H9 (cell line): ENCODE measurements around the gene KSR1. TPM values are rescaled to one million over a fixed set of nuclear protein-coding genes. Genes with fewer than 3 reads are reported as not detected.

ENCODE experiments used
- DNase-seq: peaks from one replicate; pipeline ENCODE4 v3.0.0-alpha.2; 2017
- H2AFZ ChIP-seq: one replicate; pipeline ENCODE4 v1.6.1; 2013; ENCODE audit warnings: mild to moderate bottlenecking, low read length, control low read depth, moderate library complexity
- H2AK5ac ChIP-seq: 2 replicates; pipeline ENCODE4 v1.6.1; 2013; ENCODE audit warnings: low read length, control low read depth, mixed read lengths; ENCODE audit not compliant: insufficient read length
- H2BK120ac ChIP-seq: one replicate; pipeline ENCODE4 v1.6.1; 2013; ENCODE audit warnings: low read depth, mild to moderate bottlenecking, low read length, control low read depth, inconsistent platforms; ENCODE audit not compliant: poor library complexity, severe bottlenecking
- H2BK12ac ChIP-seq: 2 replicates; pipeline ENCODE4 v1.6.1; 2013; ENCODE audit warnings: low read length, control low read depth, mixed read lengths, low read depth; ENCODE audit not compliant: insufficient read length
- H2BK15ac ChIP-seq: 2 replicates; pipeline ENCODE4 v1.6.1; 2013; ENCODE audit warnings: low read depth, low read length, control low read depth
- H2BK20ac ChIP-seq: one replicate; pipeline ENCODE4 v1.6.1; 2013; ENCODE audit warnings: low read depth, mild to moderate bottlenecking, low read length, control low read depth, inconsistent platforms; ENCODE audit not compliant: poor library complexity, severe bottlenecking
- H2BK5ac ChIP-seq: 2 replicates; pipeline ENCODE4 v1.6.1; 2013; ENCODE audit warnings: low read length, control low read depth, mixed read lengths; ENCODE audit not compliant: insufficient read length
- H3K14ac ChIP-seq: 2 replicates; pipeline ENCODE4 v1.6.1; 2013; ENCODE audit warnings: low read length, control low read depth; ENCODE audit not compliant: insufficient read depth
- H3K18ac ChIP-seq: 2 replicates; pipeline ENCODE4 v1.6.1; 2013; ENCODE audit warnings: low read depth, mild to moderate bottlenecking, mixed read lengths, low read length, control low read depth; ENCODE audit not compliant: insufficient read length
- H3K23ac ChIP-seq: 2 replicates; pipeline ENCODE4 v1.6.1; 2013; ENCODE audit warnings: low read length, control low read depth, mixed read lengths, low read depth; ENCODE audit not compliant: insufficient read length
- H3K23me2 ChIP-seq: 2 replicates; pipeline ENCODE4 v1.6.1; 2013; ENCODE audit warnings: low read depth, mild to moderate bottlenecking, mixed read lengths, low read length, control low read depth; ENCODE audit not compliant: insufficient read length, poor library complexity, severe bottlenecking
- H3K27ac ChIP-seq: 2 replicates; pipeline ENCODE4 v1.5.1; 2013; ENCODE audit warnings: low read length, control low read depth, mixed read lengths, low read depth; ENCODE audit not compliant: insufficient read length
- H3K27me3 ChIP-seq: 2 replicates; pipeline ENCODE4 v1.6.1; 2013; ENCODE audit warnings: low read length, control low read depth, inconsistent platforms; ENCODE audit not compliant: insufficient read depth
- H3K4ac ChIP-seq: 2 replicates; pipeline ENCODE4 v1.6.1; 2013; ENCODE audit warnings: low read depth, mild to moderate bottlenecking, control low read depth, inconsistent platforms, low read length, moderate library complexity
- H3K4me1 ChIP-seq: 2 replicates; pipeline ENCODE4 v1.6.1; 2013; ENCODE audit warnings: low read length, control low read depth, inconsistent platforms; ENCODE audit not compliant: insufficient read depth
- H3K4me2 ChIP-seq: 2 replicates; pipeline ENCODE4 v1.6.1; 2013; ENCODE audit warnings: low read length, control low read depth, mixed read lengths; ENCODE audit not compliant: insufficient read length, insufficient read depth
- H3K56ac ChIP-seq: 2 replicates; pipeline ENCODE4 v1.6.1; 2013; ENCODE audit warnings: low read depth, mild to moderate bottlenecking, mixed read lengths, low read length, control low read depth; ENCODE audit not compliant: insufficient read length
- H3K79me1 ChIP-seq: 2 replicates; pipeline ENCODE4 v1.6.1; 2013; ENCODE audit warnings: low read depth, mild to moderate bottlenecking, moderate library complexity, low read length, control low read depth, inconsistent platforms; ENCODE audit not compliant: insufficient read depth, poor library complexity, severe bottlenecking
- H3K79me2 ChIP-seq: 2 replicates; pipeline ENCODE4 v1.6.1; 2013; ENCODE audit warnings: low read length, control low read depth, inconsistent platforms; ENCODE audit not compliant: insufficient read depth
- H3K9ac ChIP-seq: 2 replicates; pipeline ENCODE4 v1.6.1; 2013; ENCODE audit warnings: low read length, control low read depth, mixed read lengths; ENCODE audit not compliant: insufficient read length; ENCODE audit errors: extremely low read depth
- H3K9me3 ChIP-seq: one replicate; pipeline ENCODE4 v1.6.1; 2013; ENCODE audit warnings: low read depth, low read length, inconsistent platforms; ENCODE audit not compliant: control insufficient read depth
- H3T11ph ChIP-seq: one replicate; pipeline ENCODE4 v1.6.1; 2013; ENCODE audit warnings: mild to moderate bottlenecking, low read length, control low read depth, inconsistent platforms
- H4K20me1 ChIP-seq: one replicate; pipeline ENCODE4 v1.6.1; 2013; ENCODE audit not compliant: control insufficient read depth, insufficient read length, insufficient read depth
- H4K5ac ChIP-seq: 2 replicates; pipeline ENCODE4 v1.6.1; 2013; ENCODE audit warnings: low read depth, mild to moderate bottlenecking, mixed read lengths, low read length, control low read depth; ENCODE audit not compliant: insufficient read length
- H4K8ac ChIP-seq: replicated peaks from 2 replicates; pipeline ENCODE4 v1.6.1; 2013; ENCODE audit warnings: low read length, control low read depth, mixed read lengths, low read depth; ENCODE audit not compliant: insufficient read length
- H4K91ac ChIP-seq: 2 replicates; pipeline ENCODE4 v1.6.1; 2013; ENCODE audit warnings: low read depth, mild to moderate bottlenecking, moderate library complexity, mixed read lengths, low read length, control low read depth; ENCODE audit not compliant: insufficient read length
- H3K27ac Mint-ChIP-seq, 3 experiments: 2 replicates in 2 of 3; 3 replicates in 1 of 3; pipeline ENCODE4 v1.8.0; 2020 to 2021; ENCODE audit warnings: mixed read lengths in 3 of 3, mild to moderate bottlenecking in 1 of 3, moderate library complexity in 1 of 3
- H3K27me3 Mint-ChIP-seq: 2 replicates; pipeline ENCODE4 v1.8.0; 2021; ENCODE audit warnings: low read depth, mild to moderate bottlenecking, moderate library complexity, mixed read lengths
- H3K36me3 Mint-ChIP-seq, 3 experiments: 2 replicates in 2 of 3; 3 replicates in 1 of 3; pipeline ENCODE4 v1.8.0; 2020 to 2021; ENCODE audit warnings: low read depth in 3 of 3, mixed read lengths in 3 of 3; ENCODE audit not compliant: insufficient read depth in 1 of 3
- H3K4me1 Mint-ChIP-seq, 2 experiments: 2 replicates each; pipeline ENCODE4 v1.8.0; 2020; ENCODE audit warnings: mixed read lengths in 2 of 2
- H3K4me3 Mint-ChIP-seq, 2 experiments: 2 replicates in 1 of 2; 3 replicates in 1 of 2; pipeline ENCODE4 v1.8.0; 2020 to 2021; ENCODE audit warnings: mild to moderate bottlenecking in 2 of 2, mixed read lengths in 2 of 2, moderate library complexity in 1 of 2
- H3K9me3 Mint-ChIP-seq, 2 experiments: 2 replicates in 1 of 2; 3 replicates in 1 of 2; pipeline ENCODE4 v1.8.0; 2020; ENCODE audit warnings: mild to moderate bottlenecking in 2 of 2, mixed read lengths in 2 of 2, moderate library complexity in 1 of 2
- CTCF ChIP-seq: fragments of 200-600 bp; sonication (generic); conservative IDR thresholded peaks from 3 replicates; pipeline ENCODE4 v1.8.0; 2021; ENCODE audit warnings: antibody characterized with exemption, mild to moderate bottlenecking
- WGBS: extraction: QIAGEN DNeasy Blood & Tissue Kit; methylation state at CpG from one replicate; pipeline ENCODE4 v1.1.7; 2013; ENCODE audit warnings: missing lambda C conversion rate, low lambda C conversion rate, mixed read lengths; ENCODE audit not compliant: insufficient read length; ENCODE audit errors: extremely low coverage; 5-methylcytosine and 5-hydroxymethylcytosine counted together
- total RNA-seq: library from RNA; stranded (reverse); gene quantifications from 2 replicates; pipeline ENCODE4 v1.2.1, GENCODE V29; 2021

Gene KSR1
- total RNA-seq, 1 experiment from 2014 or later = 44.9 TPM

GRCh38 chr17:27664606-27664965 is 208.3 kb downstream of the KSR1 start:
- Histone ChIP-seq H2AFZ (no peak overlapping the region), H4K91ac (no peak overlapping the region), H4K20me1 (no peaks in the 10 kb centered on the region), H2AK5ac (no peak overlapping the region), H2BK20ac (no peak overlapping the region), H3K4me1 (no peaks in the 10 kb centered on the region), H3K56ac (no peak overlapping the region), H2BK5ac (no peak overlapping the region), H2BK120ac (no peak overlapping the region), H3T11ph (no peak overlapping the region), H3K23ac (no peak overlapping the region), H3K23me2 (peaks cover 3% of the 10 kb centered on the region), H3K27me3 (no peaks in the 10 kb centered on the region), H4K8ac (no peak overlapping the region), H3K18ac (no peak overlapping the region), H3K27ac (no peak overlapping the region), H3K4ac (no peak overlapping the region), H3K4me2 (no peak overlapping the region), H2BK15ac (no peak overlapping the region), H3K9me3 (no peaks in the 10 kb centered on the region), H2BK12ac (no peak overlapping the region), H3K79me2 (no peaks in the 10 kb centered on the region), H3K14ac (no peak overlapping the region), H3K79me1 (no peaks in the 10 kb centered on the region), H3K9ac (no peak overlapping the region), H4K5ac (no peak overlapping the region)
- Mint-ChIP-seq H3K4me1 (no peaks in the 10 kb centered on the region), H3K27ac (no peak overlapping the region), H3K4me3 (no peak overlapping the region), H3K36me3 (no peaks in the 10 kb centered on the region), H3K27me3 (peaks cover 3% of the 10 kb centered on the region; the same call in 1 of the 2 replicates), H3K9me3 (no peaks in the 10 kb centered on the region; a peak in 1 of 5 replicates)
- TF ChIP-seq CTCF = no peak
- WGBS = no CpG with 5 or more reads among the region's 2 CpGs
- no peak for DNase-seq
